Lung microvascular endothelial cell (primary cell): ENCODE measurements around the gene DYTN. TPM values are rescaled to one million over a fixed set of nuclear protein-coding genes. Genes with fewer than 3 reads are reported as not detected.

Source experiments
- DNase-seq, 2 donors: peaks; one replicate each; pipeline versions ENCODE4 v3.0.0 to v3.0.0-alpha.2; 2010; ENCODE audit warnings: low read depth in 2 of 2
- total RNA-seq: library from RNA; depleted of rRNA; stranded (reverse); fragments of >200 nt; gene quantifications from 2 replicates; pipeline ENCODE4 v1.2.1, GENCODE V29; 2014

Gene DYTN
- total RNA-seq, 1 donor from 2014 or later, result not detected

DNA sequence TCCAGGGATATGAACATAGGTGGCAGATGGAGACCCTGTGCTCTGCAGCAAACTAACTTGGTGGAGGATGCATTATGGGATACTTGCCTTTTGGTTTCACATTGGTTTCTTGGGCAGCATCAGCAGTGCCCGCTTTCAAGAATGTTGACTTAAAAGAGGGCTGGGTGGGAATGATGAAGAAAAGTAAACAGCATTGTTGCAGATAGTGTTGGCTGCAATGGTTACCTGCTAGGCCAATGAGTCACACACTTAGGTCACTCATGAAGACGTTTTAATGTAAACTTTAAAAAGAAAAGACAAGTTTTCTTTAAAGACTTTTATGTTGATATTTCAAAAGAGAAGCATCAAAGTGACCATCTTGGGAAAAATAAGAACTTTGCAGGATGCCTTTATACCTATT, 102.0 kb downstream of the DYTN start:
- no peak for DNase-seq

DNA sequence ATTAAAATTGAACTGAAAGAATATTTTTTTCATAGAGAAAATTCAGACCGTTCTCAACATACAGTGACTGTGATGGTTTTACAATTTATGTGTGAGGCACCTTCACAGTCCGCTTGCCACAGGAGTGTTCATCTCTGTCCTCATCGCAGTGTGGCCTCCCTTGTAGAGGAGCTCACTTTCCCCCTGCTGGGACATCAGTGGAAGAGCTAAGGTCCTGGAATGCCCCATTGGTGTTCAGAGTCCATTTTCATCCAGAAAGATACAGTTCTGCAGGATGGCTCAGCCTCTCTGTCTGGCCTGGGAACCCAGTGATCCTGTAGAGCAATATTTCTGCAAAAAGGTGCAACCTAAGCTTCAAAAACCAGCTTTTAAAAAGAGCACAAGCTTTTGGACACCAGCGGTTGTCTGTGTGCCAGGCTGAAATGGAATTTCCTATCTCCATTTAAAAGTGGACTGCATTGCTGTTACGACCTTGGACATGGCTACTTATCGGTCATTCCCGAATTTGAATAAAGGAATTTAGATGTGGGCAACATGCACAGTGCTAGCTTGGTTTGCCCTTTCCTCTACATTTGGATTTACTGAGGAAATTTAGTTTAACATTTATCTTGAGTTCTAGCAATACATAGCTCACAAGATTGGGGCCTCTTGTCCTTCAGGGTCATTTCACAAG, 102.6 kb downstream of the DYTN start:
- no peak for DNase-seq

DNA sequence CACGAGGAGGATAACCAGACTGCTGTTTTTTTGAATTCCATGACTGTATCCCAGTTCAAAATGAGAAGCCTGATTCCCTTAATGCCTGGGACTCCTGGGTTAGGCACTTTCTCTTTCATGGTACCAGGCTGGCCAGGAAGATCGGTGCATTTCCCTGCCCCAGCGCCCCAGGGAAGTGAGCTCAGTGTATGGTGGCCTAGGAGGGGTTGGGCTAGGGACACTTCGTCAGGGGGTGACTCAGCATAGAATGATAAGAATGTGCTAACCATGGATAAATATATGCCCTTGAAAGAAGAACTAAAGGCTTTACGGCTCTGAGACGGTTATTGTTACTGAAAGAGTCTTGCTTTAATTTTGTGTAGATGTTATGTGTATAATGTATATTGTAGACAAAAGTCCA, 103.4 kb downstream of the DYTN start:
- DNase-seq, result peak in 1 of 2 donors; percentile 34

DNA sequence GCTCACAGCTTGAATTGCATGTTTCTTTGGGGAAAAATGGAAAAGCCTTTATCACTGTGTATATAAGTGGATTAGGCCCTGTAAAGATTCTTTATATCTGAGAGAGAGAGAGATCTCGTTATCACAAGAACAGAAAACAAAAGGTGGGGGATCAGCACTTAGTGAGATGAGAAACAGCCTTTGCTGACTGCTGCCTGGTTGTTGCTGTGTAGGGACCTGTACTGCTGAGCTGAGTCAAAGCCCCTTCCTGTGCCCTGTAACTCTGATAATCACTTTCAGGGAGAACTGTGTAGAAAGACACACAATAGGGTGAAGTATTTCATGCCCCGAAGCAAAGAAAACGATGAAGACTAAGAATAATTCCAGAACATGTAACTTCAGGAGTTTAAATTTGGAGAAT, 106.5 kb downstream of the DYTN start:
- DNase-seq, result peak in 1 of 2 donors; percentile 20

DNA sequence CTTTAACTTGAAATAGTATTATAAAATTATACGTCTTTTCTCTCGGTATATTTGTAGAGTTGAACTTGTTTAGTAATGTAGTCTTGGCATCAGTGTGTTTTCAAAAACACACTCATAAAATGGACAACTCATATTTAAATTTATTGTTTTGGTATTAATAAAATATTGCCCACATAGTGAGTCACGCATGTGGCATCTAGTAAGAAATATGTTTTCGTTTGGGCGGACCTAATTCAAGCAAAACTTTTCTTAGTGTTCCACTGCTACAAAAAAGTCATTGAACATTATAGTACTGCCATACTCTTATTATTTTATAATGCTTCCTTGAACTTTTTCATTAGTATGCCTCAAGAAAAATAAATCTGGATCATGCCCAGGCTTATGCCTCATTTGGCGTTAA, 107.0 kb downstream of the DYTN start:
- no peak for DNase-seq

DNA sequence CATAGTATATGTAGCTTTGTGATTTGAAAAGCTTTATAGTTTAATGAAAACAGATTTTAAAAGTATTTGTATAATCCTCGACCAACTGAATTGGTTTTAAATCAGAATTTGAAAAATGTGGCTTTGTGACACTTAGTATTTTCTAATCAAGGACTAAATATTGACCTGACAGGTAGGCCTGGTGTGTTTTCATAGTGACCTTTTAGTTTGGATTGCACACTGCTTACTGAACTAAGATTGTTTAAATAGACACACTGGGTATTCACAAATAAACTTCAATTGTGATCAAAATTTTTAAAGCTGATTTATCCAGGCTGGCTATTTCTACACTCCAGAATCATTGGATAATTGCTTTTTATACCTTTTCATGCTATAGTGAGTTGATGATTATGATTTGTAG, 107.7 kb downstream of the DYTN start:
- DNase-seq, result no peak

DNA sequence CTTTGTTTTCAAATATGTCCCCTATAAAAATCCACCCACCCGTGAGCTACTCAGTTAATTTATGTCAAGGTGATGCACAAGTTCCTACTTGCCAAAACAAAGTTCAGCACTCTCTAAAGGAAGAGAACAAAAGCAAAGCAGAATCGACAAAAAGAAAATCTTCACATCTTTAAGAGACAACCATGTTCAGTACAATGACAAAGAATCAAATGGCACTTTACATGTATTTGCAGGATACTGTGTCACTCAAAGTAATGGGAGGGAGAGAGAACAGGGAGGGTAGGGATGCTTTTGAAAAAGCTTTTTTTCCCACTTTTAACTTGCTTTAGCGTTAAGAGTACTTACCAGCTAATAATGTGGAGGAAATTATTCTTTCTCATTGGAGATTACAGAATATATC, 115.0 kb downstream of the DYTN start:
- no peak for DNase-seq

Other genes starting within 250 kb of the DYTN start
- gene FAM237A, start 75.9 kb downstream of the DYTN start, total RNA-seq, result not detected in 2 replicates
- under 0.01 TPM in 1 of 2 replicates, not detected in the other for gene MDH1B, start 46.9 kb upstream of the DYTN start, total RNA-seq
- 21.1 and 27.6 TPM in 2 replicates for gene FASTKD2, start 47.2 kb upstream of the DYTN start, total RNA-seq
- gene CPO, start 221.1 kb upstream of the DYTN start, total RNA-seq, result not detected in 2 replicates